WTC11 (cell line): ENCODE data around the gene ORC4. TPM values are rescaled to one million over a fixed set of nuclear protein-coding genes. Genes with fewer than 3 reads are reported as not detected.

Experiments
- ATAC-seq: fragments of 200-7000 bp; cut with Tn5 transposase; 2 replicates; pipeline ENCODE4 v1.10.0; 2021; ENCODE audit warnings: mild to moderate bottlenecking, moderate library complexity
- CTCF ChIA-PET: fragments of 300-600 bp; sonication (Branson Sonifier 250); formaldehyde crosslinking; loops from one replicate; lab custom pipeline; 2021; ENCODE audit warnings: antibody characterized with exemption; lab: Charles Lee
- POLR2A ChIA-PET: fragments of 350-600 bp; sonication (Branson Sonifier 250); formaldehyde crosslinking; loops from one replicate; lab custom pipeline; 2021; ENCODE audit warnings: antibody characterized with exemption; lab: Charles Lee
- DNase-seq: peaks from one replicate; pipeline ENCODE4 v3.0.0; 2021; ENCODE audit warnings: low spot score
- H3K27ac Mint-ChIP-seq: 2 replicates; pipeline ENCODE4 v1.8.0; 2021; ENCODE audit warnings: mixed read lengths
- H3K27me3 Mint-ChIP-seq: 2 replicates; pipeline ENCODE4 v1.8.0; 2021; ENCODE audit warnings: low read depth, mild to moderate bottlenecking, moderate library complexity, mixed read lengths
- H3K36me3 Mint-ChIP-seq: 2 replicates; pipeline ENCODE4 v1.8.0; 2021; ENCODE audit warnings: mixed read lengths
- H3K4me1 Mint-ChIP-seq: 2 replicates; pipeline ENCODE4 v1.8.0; 2022; ENCODE audit warnings: mixed read lengths
- H3K4me3 Mint-ChIP-seq: 2 replicates; pipeline ENCODE4 v1.8.0; 2021; ENCODE audit warnings: mild to moderate bottlenecking, moderate library complexity, mixed read lengths
- H3K9me3 Mint-ChIP-seq: 2 replicates; pipeline ENCODE4 v1.8.0; 2021; ENCODE audit warnings: mixed read lengths
- ATF2 ChIP-seq: sonication (generic); formaldehyde crosslinking; IDR thresholded peaks from 2 replicates; pipeline ENCODE4 v1.8.1; 2022; ENCODE audit warnings: low read depth, missing genetic modification reagents, borderline replicate concordance
- CREM ChIP-seq: sonication (generic); formaldehyde crosslinking; IDR thresholded peaks from 2 replicates; pipeline ENCODE4 v1.8.1; 2022; ENCODE audit warnings: mild to moderate bottlenecking, missing genetic modification reagents, moderate library complexity
- CTCF ChIP-seq: fragments of 200-600 bp; IDR thresholded peaks from 2 replicates; pipeline ENCODE4 v1.8.0; 2022; ENCODE audit warnings: antibody characterized with exemption
- ESRRA ChIP-seq: sonication (generic); formaldehyde crosslinking; IDR thresholded peaks from 2 replicates; pipeline ENCODE4 v1.8.1; 2022; ENCODE audit warnings: mild to moderate bottlenecking, missing genetic modification reagents, borderline replicate concordance
- ETV6 ChIP-seq: sonication (generic); formaldehyde crosslinking; IDR thresholded peaks from 2 replicates; pipeline ENCODE4 v1.8.1; 2022; ENCODE audit warnings: mild to moderate bottlenecking, missing genetic modification reagents
- NR2C2 ChIP-seq: sonication (generic); formaldehyde crosslinking; IDR thresholded peaks from 2 replicates; pipeline ENCODE4 v1.8.0; 2022; ENCODE audit warnings: mild to moderate bottlenecking, missing genetic modification reagents
- OVOL2 ChIP-seq: fragments of 250-450 bp; sonication (Bioruptor Pico); IDR thresholded peaks from 2 replicates; pipeline ENCODE4 v1.9.0; 2021; ENCODE audit warnings: mild to moderate bottlenecking, borderline replicate concordance
- TCF7 ChIP-seq: sonication (generic); formaldehyde crosslinking; IDR thresholded peaks from 2 replicates; pipeline ENCODE4 v1.8.0; 2022; ENCODE audit warnings: mild to moderate bottlenecking, low read depth, missing genetic modification reagents, moderate library complexity
- TEAD1 ChIP-seq: sonication (generic); formaldehyde crosslinking; IDR thresholded peaks from 2 replicates; pipeline ENCODE4 v1.8.0; 2022; ENCODE audit warnings: mild to moderate bottlenecking, missing genetic modification reagents
- ZBTB43 ChIP-seq: sonication (generic); formaldehyde crosslinking; IDR thresholded peaks from 2 replicates; pipeline ENCODE4 v1.8.1; 2023; ENCODE audit warnings: mild to moderate bottlenecking, missing genetic modification reagents
- ZNF219 ChIP-seq: sonication (generic); formaldehyde crosslinking; IDR thresholded peaks from 2 replicates; pipeline ENCODE4 v1.8.0; 2023; ENCODE audit warnings: missing genetic modification reagents, mild to moderate bottlenecking, borderline replicate concordance
- ZNF263 ChIP-seq: sonication (generic); formaldehyde crosslinking; IDR thresholded peaks from 2 replicates; pipeline ENCODE4 v1.8.1; 2022; ENCODE audit warnings: low read depth, mild to moderate bottlenecking, moderate library complexity, missing genetic modification reagents
- ZNF317 ChIP-seq: sonication (generic); formaldehyde crosslinking; IDR thresholded peaks from 2 replicates; pipeline ENCODE4 v1.8.1; 2023; ENCODE audit warnings: low read depth, mild to moderate bottlenecking, moderate library complexity, missing genetic modification reagents, borderline replicate concordance
- total RNA-seq: library from RNA; stranded (reverse); gene quantifications from 3 replicates; pipeline ENCODE4 v1.2.3, GENCODE V29; 2021
- TF ChIP-seq, protein P1 (sequence below): sonication (generic); formaldehyde crosslinking; IDR thresholded peaks from 2 replicates; pipeline ENCODE4 v1.8.1; 2023; ENCODE audit warnings: mild to moderate bottlenecking, missing genetic modification reagents, moderate library complexity
- TF ChIP-seq, protein P2 (sequence below): sonication (generic); formaldehyde crosslinking; IDR thresholded peaks from 2 replicates; pipeline ENCODE4 v1.8.1; 2022; ENCODE audit warnings: missing genetic modification reagents, borderline replicate concordance
- TF ChIP-seq, protein P3 (sequence below): sonication (generic); formaldehyde crosslinking; IDR thresholded peaks from 2 replicates; pipeline ENCODE4 v1.8.1; 2022; ENCODE audit warnings: mild to moderate bottlenecking, moderate library complexity, missing genetic modification reagents
- TF ChIP-seq, protein P4 (sequence below): sonication (generic); formaldehyde crosslinking; conservative IDR thresholded peaks from 2 replicates; pipeline ENCODE4 v1.8.1; 2022; ENCODE audit warnings: mild to moderate bottlenecking, missing genetic modification reagents

The ORC4 gene
- total RNA-seq, 1 experiment from 2014 or later: 57.9 TPM

- TF ChIP-seq, protein P1, sequence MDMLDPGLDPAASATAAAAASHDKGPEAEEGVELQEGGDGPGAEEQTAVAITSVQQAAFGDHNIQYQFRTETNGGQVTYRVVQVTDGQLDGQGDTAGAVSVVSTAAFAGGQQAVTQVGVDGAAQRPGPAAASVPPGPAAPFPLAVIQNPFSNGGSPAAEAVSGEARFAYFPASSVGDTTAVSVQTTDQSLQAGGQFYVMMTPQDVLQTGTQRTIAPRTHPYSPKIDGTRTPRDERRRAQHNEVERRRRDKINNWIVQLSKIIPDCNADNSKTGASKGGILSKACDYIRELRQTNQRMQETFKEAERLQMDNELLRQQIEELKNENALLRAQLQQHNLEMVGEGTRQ (CRISPR knock-in tag): no peak
Observed at GRCh38 chr2:147939313-147939712, 81.2 kb downstream of the ORC4 start (continued).

- DNase-seq (no peak), ATAC-seq (no peak)
- peaks cover 9% of the 10 kb centered on the region; the same call in 1 of the 2 replicates for H3K4me1 Mint-ChIP-seq
- H3K27me3 Mint-ChIP-seq: no peaks in the 10 kb centered on the region
- ChIA-PET POLR2A (no interaction called here), CTCF (no interaction called here)
- no peaks in the 10 kb centered on the region for H3K9me3 Mint-ChIP-seq
- no peak overlapping the region for H3K27ac Mint-ChIP-seq
- no peak overlapping the region for H3K4me3 Mint-ChIP-seq
- H3K36me3 Mint-ChIP-seq: peaks cover 28% of the 10 kb centered on the region
- TF ChIP-seq, protein P2, sequence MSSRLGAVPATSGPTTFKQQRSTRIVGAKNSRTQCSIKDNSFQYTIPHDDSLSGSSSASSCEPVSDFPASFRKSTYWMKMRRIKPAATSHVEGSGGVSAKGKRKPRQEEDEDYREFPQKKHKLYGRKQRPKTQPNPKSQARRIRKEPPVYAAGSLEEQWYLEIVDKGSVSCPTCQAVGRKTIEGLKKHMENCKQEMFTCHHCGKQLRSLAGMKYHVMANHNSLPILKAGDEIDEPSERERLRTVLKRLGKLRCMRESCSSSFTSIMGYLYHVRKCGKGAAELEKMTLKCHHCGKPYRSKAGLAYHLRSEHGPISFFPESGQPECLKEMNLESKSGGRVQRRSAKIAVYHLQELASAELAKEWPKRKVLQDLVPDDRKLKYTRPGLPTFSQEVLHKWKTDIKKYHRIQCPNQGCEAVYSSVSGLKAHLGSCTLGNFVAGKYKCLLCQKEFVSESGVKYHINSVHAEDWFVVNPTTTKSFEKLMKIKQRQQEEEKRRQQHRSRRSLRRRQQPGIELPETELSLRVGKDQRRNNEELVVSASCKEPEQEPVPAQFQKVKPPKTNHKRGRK (CRISPR knock-in tag): no peak
- TF ChIP-seq, protein P3, sequence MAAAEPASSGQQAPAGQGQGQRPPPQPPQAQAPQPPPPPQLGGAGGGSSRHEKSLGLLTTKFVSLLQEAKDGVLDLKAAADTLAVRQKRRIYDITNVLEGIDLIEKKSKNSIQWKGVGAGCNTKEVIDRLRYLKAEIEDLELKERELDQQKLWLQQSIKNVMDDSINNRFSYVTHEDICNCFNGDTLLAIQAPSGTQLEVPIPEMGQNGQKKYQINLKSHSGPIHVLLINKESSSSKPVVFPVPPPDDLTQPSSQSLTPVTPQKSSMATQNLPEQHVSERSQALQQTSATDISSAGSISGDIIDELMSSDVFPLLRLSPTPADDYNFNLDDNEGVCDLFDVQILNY (CRISPR knock-in tag): no peak
- TF ChIP-seq ZNF317 (CRISPR knock-in tag) (no peak), TEAD1 (CRISPR knock-in tag) (no peak), ATF2 (CRISPR knock-in tag) (no peak), CTCF (peak; percentile 71)
Observed at GRCh38 chr2:147937744-147938349, 82.7 kb downstream of the ORC4 start.

- ATAC-seq: no peak
- Mint-ChIP-seq H3K4me3 (no peak overlapping the region), H3K27me3 (no peaks in the 10 kb centered on the region), H3K36me3 (peaks cover 27% of the 10 kb centered on the region), H3K27ac (no peak overlapping the region), H3K4me1 (peaks cover 9% of the 10 kb centered on the region; the same call in 1 of the 2 replicates), H3K9me3 (no peaks in the 10 kb centered on the region)
- no peak for DNase-seq
- ChIA-PET POLR2A (no interaction called here), CTCF (no interaction called here)
- TF ChIP-seq ETV6 (CRISPR knock-in tag) (no peak), ESRRA (CRISPR knock-in tag) (no peak), OVOL2 (no peak), CREM (CRISPR knock-in tag) (no peak), NR2C2 (no peak), ATF2 (CRISPR knock-in tag) (no peak), ZBTB43 (CRISPR knock-in tag) (no peak), ZNF263 (CRISPR knock-in tag) (no peak), TCF7 (CRISPR knock-in tag) (no peak), ZNF219 (CRISPR knock-in tag) (no peak)
- TF ChIP-seq, protein P4, sequence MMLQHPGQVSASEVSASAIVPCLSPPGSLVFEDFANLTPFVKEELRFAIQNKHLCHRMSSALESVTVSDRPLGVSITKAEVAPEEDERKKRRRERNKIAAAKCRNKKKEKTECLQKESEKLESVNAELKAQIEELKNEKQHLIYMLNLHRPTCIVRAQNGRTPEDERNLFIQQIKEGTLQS (CRISPR knock-in tag): no peak
- TF ChIP-seq, protein P2 (CRISPR knock-in tag): no peak
- TF ChIP-seq, protein P3 (CRISPR knock-in tag): no peak
Observed at GRCh38 chr2:147934881-147935620, 85.5 kb downstream of the ORC4 start.
